Esophagus muscularis mucosa (tissue), 4 donors: Measurements from ENCODE around the gene MAGI1. TPM values are rescaled to one million over a fixed set of nuclear protein-coding genes. Genes with fewer than 3 reads are reported as not detected.

Source experiments
- DNase-seq: peaks from one replicate; pipeline ENCODE4 v3.0.0-alpha.2; 2017; ENCODE audit errors: extremely low spot score
- H3K27ac ChIP-seq, 4 donors: fragments of 200-600 bp; sonication (generic); replicated peaks in 1 of 4; 1 replicate in 3 of 4; 2 replicates in 1 of 4; pipeline ENCODE4 v1.5.1; 2016 to 2019; ENCODE audit warnings: mild to moderate bottlenecking in 1 of 4
- H3K27me3 ChIP-seq, 4 donors: fragments of 200-600 bp; sonication (generic); one replicate each; pipeline versions ENCODE4 v1.5.1 to v1.6.0; 2016 to 2019
- H3K36me3 ChIP-seq, 4 donors: fragments of 200-600 bp; sonication (generic); one replicate each; pipeline ENCODE4 v1.5.1; 2016 to 2019
- H3K4me1 ChIP-seq, 4 donors: fragments of 200-600 bp; sonication (generic); one replicate each; pipeline ENCODE4 v1.5.1; 2016 to 2019
- H3K4me3 ChIP-seq, 4 donors: fragments of 200-600 bp; sonication (generic); 1 replicate in 2 of 4; 2 replicates in 2 of 4; pipeline ENCODE4 v1.5.1; 2016 to 2019; ENCODE audit warnings: mild to moderate bottlenecking in 4 of 4, moderate library complexity in 1 of 4
- H3K9me3 ChIP-seq, 4 donors: fragments of 200-600 bp; sonication (generic); 1 replicate in 3 of 4; 2 replicates in 1 of 4; pipeline ENCODE4 v1.5.1; 2016 to 2019
- EP300 ChIP-seq: sonication (generic); formaldehyde crosslinking; IDR thresholded peaks from one replicate; pipeline ENCODE4 v1.6.1; 2017; ENCODE audit warnings: antibody characterized with exemption
- POLR2A ChIP-seq: fragments of 450-650 bp; IDR thresholded peaks from one replicate; pipeline ENCODE4 v1.6.1; 2017; ENCODE audit warnings: antibody characterized with exemption, moderate library complexity, mild to moderate bottlenecking, low read depth
- POLR2AphosphoS5 ChIP-seq, 2 donors: sonication (generic); formaldehyde crosslinking; IDR thresholded peaks; one replicate each; pipeline ENCODE4 v1.6.1; 2017; ENCODE audit warnings: antibody characterized with exemption in 2 of 2
- WGBS: methylation state at CpG from one replicate; pipeline ENCODE4 v1.1.5; 2018; 5-methylcytosine and 5-hydroxymethylcytosine counted together
- intact Hi-C: fragments of 100-400 bp; cut with DNase I; formaldehyde crosslinking; loops from one replicate; pipeline ENCODE4 v1.15.1; 2023
- total RNA-seq, 4 donors: library from RNA; depleted of rRNA; stranded (reverse); fragments of >200 nt; gene quantifications; one replicate each; pipeline versions ENCODE4 v1.1.0 to v1.2.1, GENCODE V29; 2016
- TF ChIP-seq, protein P1 (sequence below), 3 experiments: fragments of 200-600 bp in 2 of 3; fragments of 450-650 bp in 1 of 3; sonication (generic) in 2 of 3; IDR thresholded peaks; one replicate each; pipeline ENCODE4 v1.5.1; 2017 to 2019; ENCODE audit warnings: antibody characterized with exemption in 3 of 3, mild to moderate bottlenecking in 2 of 3, moderate library complexity in 1 of 3

MAGI1 gene
- total RNA-seq, 4 donors from 2014 or later = 17.1 to 35.1 (median 25.2) TPM

GRCh38 chr3:65595222-65596028 lies 443.3 kb downstream of the MAGI1 start:
- Histone ChIP-seq H3K36me3 (no peaks in the 10 kb centered on the region), H3K9me3 (no peaks in the 10 kb centered on the region), H3K4me1 (peaks cover 18 to 22% (median 19%) of the 10 kb centered on the region in 4 donors), H3K4me3 (no peak overlapping the region), H3K27ac (no peak overlapping the region), H3K27me3 (peaks cover 0 to 11% (median 2%) of the 10 kb centered on the region in 4 donors)
- no peak for DNase-seq
- intact Hi-C loops = no loop called here
- no peak for TF ChIP-seq EP300
- TF ChIP-seq POLR2AphosphoS5 (IDR thresholded peaks at IDR 0.05) = no peak
- TF ChIP-seq, protein P1, sequence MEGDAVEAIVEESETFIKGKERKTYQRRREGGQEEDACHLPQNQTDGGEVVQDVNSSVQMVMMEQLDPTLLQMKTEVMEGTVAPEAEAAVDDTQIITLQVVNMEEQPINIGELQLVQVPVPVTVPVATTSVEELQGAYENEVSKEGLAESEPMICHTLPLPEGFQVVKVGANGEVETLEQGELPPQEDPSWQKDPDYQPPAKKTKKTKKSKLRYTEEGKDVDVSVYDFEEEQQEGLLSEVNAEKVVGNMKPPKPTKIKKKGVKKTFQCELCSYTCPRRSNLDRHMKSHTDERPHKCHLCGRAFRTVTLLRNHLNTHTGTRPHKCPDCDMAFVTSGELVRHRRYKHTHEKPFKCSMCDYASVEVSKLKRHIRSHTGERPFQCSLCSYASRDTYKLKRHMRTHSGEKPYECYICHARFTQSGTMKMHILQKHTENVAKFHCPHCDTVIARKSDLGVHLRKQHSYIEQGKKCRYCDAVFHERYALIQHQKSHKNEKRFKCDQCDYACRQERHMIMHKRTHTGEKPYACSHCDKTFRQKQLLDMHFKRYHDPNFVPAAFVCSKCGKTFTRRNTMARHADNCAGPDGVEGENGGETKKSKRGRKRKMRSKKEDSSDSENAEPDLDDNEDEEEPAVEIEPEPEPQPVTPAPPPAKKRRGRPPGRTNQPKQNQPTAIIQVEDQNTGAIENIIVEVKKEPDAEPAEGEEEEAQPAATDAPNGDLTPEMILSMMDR (IDR thresholded peaks at IDR 0.05) = no peak
- TF ChIP-seq POLR2A = no peak
- WGBS = 87% methylated on average over 8 of the region's 8 CpGs

DNA sequence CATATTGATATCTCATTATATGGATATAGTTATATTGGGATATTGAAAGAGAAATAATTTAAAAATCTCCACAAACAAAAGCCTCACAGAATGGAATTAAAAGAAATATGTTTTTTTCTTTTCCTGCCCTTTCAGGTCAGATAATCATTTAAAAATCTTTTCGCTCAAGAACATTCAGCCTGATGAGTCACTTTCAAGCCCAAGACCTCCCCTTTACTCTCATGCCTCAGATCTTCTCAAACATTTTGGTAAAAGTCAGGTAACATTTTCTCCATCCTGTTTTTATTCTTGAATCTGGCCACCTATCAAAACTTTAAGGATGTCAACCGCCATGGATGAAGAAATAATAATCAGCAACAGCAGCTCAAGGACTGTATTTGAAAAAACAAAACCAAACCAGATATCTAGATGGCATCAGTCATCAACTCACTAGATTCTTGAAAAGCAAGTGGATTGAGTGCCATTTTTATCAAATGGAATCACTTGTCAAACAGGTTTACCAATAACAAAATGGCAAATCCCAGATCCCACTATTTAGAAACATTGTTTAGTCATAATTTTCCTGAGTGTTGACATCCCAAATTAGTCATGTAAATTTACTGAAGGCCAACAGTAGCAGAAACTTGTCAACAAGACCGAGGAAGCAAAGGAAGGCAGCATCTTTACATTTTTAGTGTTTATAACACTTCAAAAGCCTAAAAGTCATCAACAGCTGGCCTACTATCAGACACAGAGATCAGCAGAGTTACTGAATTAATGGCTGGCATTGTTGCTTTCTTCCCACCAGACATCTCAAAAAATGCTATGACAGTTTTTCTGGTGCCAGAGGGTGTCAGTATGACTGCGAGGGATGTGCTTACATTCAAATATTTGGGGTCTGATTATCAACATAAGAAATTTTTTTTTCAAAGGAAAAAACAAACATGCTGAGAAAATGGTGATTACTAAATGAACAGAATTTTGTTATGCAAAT lies 444.7 kb downstream of the MAGI1 start:
- H3K9me3 ChIP-seq = no peaks in the 10 kb centered on the region
- no peak for DNase-seq
- intact Hi-C loops = no loop called here
- no peaks in the 10 kb centered on the region for H3K36me3 ChIP-seq
- peaks cover 0 to 11% (median 2%) of the 10 kb centered on the region in 4 donors for H3K27me3 ChIP-seq
- H3K4me3 ChIP-seq = no peak overlapping the region
- TF ChIP-seq, protein P1 (IDR thresholded peaks at IDR 0.05) = no peak
- no peak for TF ChIP-seq POLR2A
- TF ChIP-seq POLR2AphosphoS5 (IDR thresholded peaks at IDR 0.05) = no peak
- TF ChIP-seq EP300 = no peak
- WGBS = 87% methylated on average over 4 of the region's 4 CpGs
- H3K27ac ChIP-seq = no peak overlapping the region
- H3K4me1 ChIP-seq = peaks cover 18 to 22% (median 19%) of the 10 kb centered on the region in 4 donors

GRCh38 chr3:65591313-65591712 lies 447.4 kb downstream of the MAGI1 start:
- Histone ChIP-seq H3K36me3 (no peaks in the 10 kb centered on the region), H3K27me3 (no peaks in the 10 kb centered on the region), H3K4me3 (no peak overlapping the region), H3K27ac (no peak overlapping the region), H3K9me3 (no peaks in the 10 kb centered on the region), H3K4me1 (peaks cover 0 to 2% (median under 1%) of the 10 kb centered on the region in 4 donors)
- intact Hi-C loops = no loop called here
- DNase-seq = no peak
- WGBS = 95% methylated on average over 3 of the region's 3 CpGs
- TF ChIP-seq EP300 (no peak), POLR2AphosphoS5 (IDR thresholded peaks at IDR 0.05) (no peak), POLR2A (no peak)
- TF ChIP-seq, protein P1 (IDR thresholded peaks at IDR 0.05) = no peak

- no peak overlapping the region for H3K27ac ChIP-seq
- no peak for TF ChIP-seq EP300
- TF ChIP-seq, protein P1 (IDR thresholded peaks at IDR 0.05) = no peak
- TF ChIP-seq POLR2A = no peak
- no peak for TF ChIP-seq POLR2AphosphoS5 (IDR thresholded peaks at IDR 0.05)
- H3K4me3 ChIP-seq = no peak overlapping the region
- no peak for DNase-seq
- no peaks in the 10 kb centered on the region for H3K36me3 ChIP-seq
- H3K4me1 ChIP-seq = peaks cover 1 to 7% (median 3%) of the 10 kb centered on the region in 4 donors
- intact Hi-C loops = no loop called here
- no peaks in the 10 kb centered on the region for H3K9me3 ChIP-seq
- 93% methylated on average over 3 of the region's 3 CpGs for WGBS
- no peaks in the 10 kb centered on the region for H3K27me3 ChIP-seq
Measured at GRCh38 chr3:65588884-65589283, 449.8 kb downstream of the MAGI1 start.
